ENCODE measurements around the gene HOXA13. TPM values are rescaled to one million over a fixed set of nuclear protein-coding genes. Genes with fewer than 3 reads are reported as not detected.

Gene HOXA13
- total and polyA plus RNA-seq, 10 of the 15 experiments (the other 5 are each of a cell fraction or from before 2014, with no cell fraction given), result not detected

DNA sequence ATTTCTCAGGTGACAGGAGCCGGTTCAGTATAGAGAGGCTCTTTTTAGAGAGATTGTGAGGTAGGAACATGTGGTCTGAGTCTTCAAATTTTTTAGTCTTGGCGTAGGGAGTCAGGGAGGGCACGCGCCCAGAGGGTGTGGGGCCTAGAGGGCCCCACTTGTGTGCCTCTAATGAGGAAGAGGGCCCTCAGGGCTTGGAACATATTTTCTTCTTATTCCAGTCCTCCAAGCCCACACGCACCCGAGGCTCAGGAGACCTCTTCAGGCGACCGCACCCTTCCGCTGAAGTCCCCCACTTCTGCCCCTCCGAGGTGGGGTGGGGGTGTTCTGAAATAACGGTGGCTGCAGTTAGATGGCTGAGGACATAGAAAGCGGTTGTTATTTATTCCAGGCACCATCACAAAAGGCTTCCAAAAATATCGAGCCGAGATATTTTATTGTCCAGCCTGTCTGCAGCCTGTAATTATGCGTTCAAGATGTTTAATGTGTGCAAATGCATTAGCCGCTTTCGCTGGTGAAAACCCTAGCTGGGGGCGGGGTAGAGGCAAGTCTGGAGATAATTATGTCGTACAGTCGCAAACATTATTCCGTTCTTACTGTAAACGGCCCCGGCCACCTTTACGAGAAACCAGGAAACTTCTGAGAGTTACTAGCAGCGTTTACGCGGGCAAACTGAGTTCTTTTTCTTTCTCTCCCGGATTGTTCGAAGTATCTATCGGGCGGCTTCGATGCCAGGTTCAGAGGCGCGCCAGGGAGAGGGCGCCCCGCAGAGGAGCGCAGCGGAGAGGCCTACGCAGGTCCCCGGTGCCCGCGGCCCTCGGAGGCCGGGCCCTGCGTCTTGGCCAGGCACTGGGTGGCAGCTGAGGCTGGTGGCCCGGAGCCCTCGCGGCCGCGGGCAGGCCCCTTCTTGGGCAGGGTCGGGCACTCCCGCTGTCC, 12.9 kb upstream of the HOXA13 start:
- Histone ChIP-seq H3K4me2 (ENCODE audit: control insufficient read depth, insufficient read depth) (no peak overlapping the region), H3K4me1 (ENCODE audit: control insufficient read depth, insufficient read depth, low read length) (no peaks in the 10 kb centered on the region), H2AFZ (ENCODE audit: control insufficient read depth, low read depth, low read length) (no peak overlapping the region), H3K9me3 (replicated peaks; ENCODE audit: control insufficient read depth, insufficient read depth, low read length) (no peaks in the 10 kb centered on the region), H3K36me3 (ENCODE audit: control insufficient read depth in 2 of 2, insufficient read depth in 2 of 2, low read length in 1 of 2) (no peaks in the 10 kb centered on the region), H3K9ac (ENCODE audit: control insufficient read depth, insufficient read depth, low read length) (no peak overlapping the region), H3K4me3 (no peak overlapping the region), H3K79me2 (ENCODE audit: control insufficient read depth, insufficient read depth, low read length) (no peaks in the 10 kb centered on the region), H3K27me3 (replicated peaks in 1 of 2; ENCODE audit: control insufficient read depth in 2 of 2, insufficient read depth in 2 of 2, low read length in 1 of 2) (peaks cover 1 to 16% of the 10 kb centered on the region in 2 experiments), H4K20me1 (ENCODE audit: control insufficient read depth, insufficient read depth) (no peaks in the 10 kb centered on the region; the same call in 1 of the 2 replicates), H3K27ac (ENCODE audit: control insufficient read depth, insufficient read depth) (no peak overlapping the region)
- TF ChIP-seq CHD2 (IDR thresholded peaks at IDR 0.05; ENCODE audit: borderline replicate concordance, low read depth, low read length) (no peak), FOXM1 (IDR thresholded peaks at IDR 0.05; ENCODE audit: low read depth, low read length) (no peak), SMC3 (IDR thresholded peaks at IDR 0.05; ENCODE audit: borderline replicate concordance, low read length) (no peak)
- TF ChIP-seq, protein P1, sequence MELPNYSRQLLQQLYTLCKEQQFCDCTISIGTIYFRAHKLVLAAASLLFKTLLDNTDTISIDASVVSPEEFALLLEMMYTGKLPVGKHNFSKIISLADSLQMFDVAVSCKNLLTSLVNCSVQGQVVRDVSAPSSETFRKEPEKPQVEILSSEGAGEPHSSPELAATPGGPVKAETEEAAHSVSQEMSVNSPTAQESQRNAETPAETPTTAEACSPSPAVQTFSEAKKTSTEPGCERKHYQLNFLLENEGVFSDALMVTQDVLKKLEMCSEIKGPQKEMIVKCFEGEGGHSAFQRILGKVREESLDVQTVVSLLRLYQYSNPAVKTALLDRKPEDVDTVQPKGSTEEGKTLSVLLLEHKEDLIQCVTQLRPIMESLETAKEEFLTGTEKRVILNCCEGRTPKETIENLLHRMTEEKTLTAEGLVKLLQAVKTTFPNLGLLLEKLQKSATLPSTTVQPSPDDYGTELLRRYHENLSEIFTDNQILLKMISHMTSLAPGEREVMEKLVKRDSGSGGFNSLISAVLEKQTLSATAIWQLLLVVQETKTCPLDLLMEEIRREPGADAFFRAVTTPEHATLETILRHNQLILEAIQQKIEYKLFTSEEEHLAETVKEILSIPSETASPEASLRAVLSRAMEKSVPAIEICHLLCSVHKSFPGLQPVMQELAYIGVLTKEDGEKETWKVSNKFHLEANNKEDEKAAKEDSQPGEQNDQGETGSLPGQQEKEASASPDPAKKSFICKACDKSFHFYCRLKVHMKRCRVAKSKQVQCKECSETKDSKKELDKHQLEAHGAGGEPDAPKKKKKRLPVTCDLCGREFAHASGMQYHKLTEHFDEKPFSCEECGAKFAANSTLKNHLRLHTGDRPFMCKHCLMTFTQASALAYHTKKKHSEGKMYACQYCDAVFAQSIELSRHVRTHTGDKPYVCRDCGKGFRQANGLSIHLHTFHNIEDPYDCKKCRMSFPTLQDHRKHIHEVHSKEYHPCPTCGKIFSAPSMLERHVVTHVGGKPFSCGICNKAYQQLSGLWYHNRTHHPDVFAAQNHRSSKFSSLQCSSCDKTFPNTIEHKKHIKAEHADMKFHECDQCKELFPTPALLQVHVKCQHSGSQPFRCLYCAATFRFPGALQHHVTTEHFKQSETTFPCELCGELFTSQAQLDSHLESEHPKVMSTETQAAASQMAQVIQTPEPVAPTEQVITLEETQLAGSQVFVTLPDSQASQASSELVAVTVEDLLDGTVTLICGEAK (IDR thresholded peaks at IDR 0.05; ENCODE audit: borderline replicate concordance), result no peak
- TF ChIP-seq, protein P2, sequence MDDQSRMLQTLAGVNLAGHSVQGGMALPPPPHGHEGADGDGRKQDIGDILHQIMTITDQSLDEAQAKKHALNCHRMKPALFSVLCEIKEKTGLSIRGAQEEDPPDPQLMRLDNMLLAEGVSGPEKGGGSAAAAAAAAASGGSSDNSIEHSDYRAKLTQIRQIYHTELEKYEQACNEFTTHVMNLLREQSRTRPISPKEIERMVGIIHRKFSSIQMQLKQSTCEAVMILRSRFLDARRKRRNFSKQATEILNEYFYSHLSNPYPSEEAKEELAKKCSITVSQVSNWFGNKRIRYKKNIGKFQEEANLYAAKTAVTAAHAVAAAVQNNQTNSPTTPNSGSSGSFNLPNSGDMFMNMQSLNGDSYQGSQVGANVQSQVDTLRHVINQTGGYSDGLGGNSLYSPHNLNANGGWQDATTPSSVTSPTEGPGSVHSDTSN (IDR thresholded peaks at IDR 0.05; ENCODE audit: insufficient replicate concordance, low read depth, low read length), result no peak
- POLR2A ChIA-PET, result no interaction called here
- ATAC-seq (no peak), DNase-seq (ENCODE audit: low read depth, low spot score) (no peak), FAIRE-seq (no peak)
- no TSS peak for BruUV-seq (replicated peaks)
- CTCF ChIA-PET, result no interaction called here
- RAD21 ChIA-PET (ENCODE audit: unreplicated experiment), result no interaction called here
- 25% methylated on average over 49 of the region's 52 CpGs for WGBS (ENCODE audit: insufficient coverage, insufficient replicate concordance, low lambda C conversion rate, missing lambda C conversion rate)
- in situ Hi-C loops (cut with MboI) (no loop called here), intact Hi-C loops (cut with micrococcal nuclease; ENCODE audit: unreplicated experiment) (loop anchor here (5.0 kb wide), 1 partner anchor 365 kb away; no protein-coding TSS in a partner anchor)
- SMC1A ChIA-PET (ENCODE audit: uncharacterized antibody, unreplicated experiment), result interaction anchor here (0.6 kb wide), 1 partner anchor 10 kb away, joined by 4 read pairs; no protein-coding TSS in a partner anchor
